NCI-H146 (cell line): ENCODE data around the gene RMC1.
"Not testable (repeated sequence)": the region's sequence is repeated elsewhere in the genome, so short reads cannot be mapped to it uniquely, and the experiment has no call there.

Experiments used
- DNase-seq: peaks from one replicate; lab custom pipeline; 2025; lab: John Stamatoyannopoulos, UW

Gene RMC1

DNA sequence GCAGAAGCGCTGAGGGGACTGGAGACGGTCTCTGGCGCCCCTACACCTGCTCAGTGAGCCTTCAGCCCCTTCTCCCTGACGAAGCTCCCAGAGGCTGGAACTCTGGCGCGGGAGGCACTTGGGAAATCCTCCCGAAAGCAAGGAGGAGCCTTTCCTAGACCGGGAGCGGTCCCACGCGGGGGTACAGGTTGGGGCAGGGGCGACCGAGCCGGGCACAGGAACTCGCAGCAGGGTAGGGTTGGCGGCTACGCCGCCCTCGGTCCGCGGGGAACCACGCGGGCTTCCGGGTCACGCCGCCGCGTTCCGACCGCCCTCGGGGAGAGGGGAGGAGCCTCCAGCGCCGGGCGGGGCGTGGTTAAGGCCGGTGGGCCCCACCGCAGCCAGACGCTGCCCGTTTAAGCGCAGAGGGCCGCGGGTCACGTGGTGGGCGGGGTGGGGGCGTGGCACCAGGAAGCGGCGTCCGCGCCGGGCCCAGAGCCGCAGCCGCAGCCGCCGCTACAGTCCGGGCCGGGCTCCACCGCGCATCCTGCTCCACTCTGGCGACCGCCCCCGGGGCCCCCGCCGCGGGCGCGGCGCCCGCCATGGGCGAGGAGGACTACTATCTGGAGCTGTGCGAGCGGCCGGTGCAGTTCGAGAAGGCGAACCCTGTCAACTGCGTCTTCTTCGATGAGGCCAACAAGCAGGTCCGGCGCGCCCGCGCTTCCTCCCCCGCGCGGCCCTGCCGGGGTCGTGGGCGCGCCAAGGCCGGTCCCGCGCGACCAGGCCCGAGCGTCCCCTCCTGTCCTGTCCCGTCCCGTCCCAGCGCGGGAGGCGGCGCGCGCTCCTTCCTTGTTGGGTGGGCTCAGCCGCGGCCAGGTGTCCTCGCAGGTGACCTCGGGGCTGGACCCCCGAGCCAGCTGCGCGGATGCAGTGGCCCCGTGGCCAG is at the start of gene RMC1:
Gene RMC1 (plus strand): TSS at position 474 of the 925 bp plus-strand sequence. CDS start 108 bp downstream, at position 582.
- peak; percentile 98 for DNase-seq

DNA sequence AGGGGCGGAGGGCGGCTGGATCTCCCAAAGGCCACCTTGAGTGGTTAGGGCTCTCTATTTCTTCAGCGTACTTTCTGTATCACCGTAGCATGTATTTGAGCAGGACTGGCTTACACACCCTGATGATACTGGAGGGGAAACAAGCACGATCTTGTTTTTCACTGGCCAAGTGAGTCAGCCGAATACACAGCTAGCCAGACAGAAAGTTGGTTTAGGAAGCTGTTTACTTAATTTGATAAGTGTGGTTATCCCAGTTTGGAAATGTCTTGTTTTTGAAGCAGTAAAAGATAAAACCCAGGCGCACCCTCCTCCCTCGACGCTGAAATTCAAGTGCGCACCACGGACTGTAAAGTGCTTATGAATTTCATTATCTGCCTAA is 49.6 kb upstream of the RMC1 start:
- no peak for DNase-seq

DNA sequence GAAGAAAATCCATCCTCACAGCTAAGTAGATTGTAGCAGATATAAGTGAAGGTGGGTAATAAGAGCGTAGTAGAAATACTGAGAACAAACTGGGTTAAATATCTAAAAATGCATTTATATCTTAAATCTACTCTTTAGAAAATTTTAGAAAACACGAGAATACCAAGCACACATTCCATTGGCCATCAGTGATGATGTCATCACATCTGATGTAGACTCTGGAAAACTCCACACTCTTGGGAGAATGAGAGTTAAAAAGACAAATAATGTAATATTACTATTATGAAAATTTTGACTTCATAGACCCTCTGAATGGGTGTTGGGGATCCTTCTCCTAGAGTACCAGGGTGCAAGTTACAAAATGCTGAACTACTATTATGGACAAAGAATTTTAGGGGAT is 46.5 kb upstream of the RMC1 start:
- no peak for DNase-seq

DNA sequence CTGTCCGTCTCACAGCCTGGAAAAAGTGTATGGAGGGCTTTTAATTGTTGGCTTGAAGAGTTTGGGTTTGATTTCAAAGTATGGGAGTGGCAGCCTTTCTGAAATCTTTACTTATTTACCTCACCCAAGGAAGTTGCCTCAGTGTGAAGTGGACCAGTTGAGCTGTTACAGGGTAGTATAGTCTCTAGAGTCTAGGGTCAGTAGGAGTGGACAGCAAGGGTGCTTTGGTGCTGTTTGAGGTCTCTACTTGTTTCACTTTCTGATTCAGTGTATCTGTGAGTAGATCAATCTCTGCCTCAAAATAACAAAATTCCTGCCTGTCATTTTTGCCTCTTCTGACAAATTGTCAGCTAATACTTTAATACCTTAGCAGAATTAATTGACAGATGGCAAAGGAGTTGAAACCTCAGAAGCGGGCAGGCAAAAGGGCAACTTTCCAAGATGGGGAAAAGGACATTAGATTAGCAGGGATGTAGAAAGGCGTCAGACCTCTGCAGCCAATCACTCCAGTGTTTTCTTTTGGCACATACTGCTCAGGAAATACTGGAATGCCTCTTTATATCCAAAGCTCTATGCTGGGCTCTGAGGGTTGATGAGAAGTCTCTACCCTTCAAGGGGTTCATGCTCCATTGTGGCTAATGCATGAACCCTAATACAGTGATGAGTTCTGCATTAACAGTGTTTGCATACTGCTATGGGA is 44.3 kb upstream of the RMC1 start:
- no peak for DNase-seq

DNA sequence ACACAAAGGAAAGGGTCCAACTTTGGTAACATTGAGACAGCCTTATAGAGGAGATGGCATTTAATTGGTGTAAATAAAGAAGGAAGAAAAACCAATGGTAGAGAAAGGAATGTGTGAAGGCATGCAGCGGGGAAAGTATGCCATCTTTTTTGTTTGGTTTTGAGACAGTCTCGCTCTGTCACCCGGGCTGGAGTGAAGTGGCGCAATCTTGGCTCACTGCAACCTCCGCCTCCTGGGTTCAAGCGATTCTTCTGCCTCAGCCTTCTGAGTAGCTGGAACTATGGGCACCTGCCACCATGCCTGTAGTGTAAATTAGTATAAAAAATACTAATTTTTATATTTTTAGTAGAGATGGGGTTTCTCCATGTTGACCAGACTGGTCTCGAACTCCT is 43.8 kb upstream of the RMC1 start:
- no peak for DNase-seq

DNA sequence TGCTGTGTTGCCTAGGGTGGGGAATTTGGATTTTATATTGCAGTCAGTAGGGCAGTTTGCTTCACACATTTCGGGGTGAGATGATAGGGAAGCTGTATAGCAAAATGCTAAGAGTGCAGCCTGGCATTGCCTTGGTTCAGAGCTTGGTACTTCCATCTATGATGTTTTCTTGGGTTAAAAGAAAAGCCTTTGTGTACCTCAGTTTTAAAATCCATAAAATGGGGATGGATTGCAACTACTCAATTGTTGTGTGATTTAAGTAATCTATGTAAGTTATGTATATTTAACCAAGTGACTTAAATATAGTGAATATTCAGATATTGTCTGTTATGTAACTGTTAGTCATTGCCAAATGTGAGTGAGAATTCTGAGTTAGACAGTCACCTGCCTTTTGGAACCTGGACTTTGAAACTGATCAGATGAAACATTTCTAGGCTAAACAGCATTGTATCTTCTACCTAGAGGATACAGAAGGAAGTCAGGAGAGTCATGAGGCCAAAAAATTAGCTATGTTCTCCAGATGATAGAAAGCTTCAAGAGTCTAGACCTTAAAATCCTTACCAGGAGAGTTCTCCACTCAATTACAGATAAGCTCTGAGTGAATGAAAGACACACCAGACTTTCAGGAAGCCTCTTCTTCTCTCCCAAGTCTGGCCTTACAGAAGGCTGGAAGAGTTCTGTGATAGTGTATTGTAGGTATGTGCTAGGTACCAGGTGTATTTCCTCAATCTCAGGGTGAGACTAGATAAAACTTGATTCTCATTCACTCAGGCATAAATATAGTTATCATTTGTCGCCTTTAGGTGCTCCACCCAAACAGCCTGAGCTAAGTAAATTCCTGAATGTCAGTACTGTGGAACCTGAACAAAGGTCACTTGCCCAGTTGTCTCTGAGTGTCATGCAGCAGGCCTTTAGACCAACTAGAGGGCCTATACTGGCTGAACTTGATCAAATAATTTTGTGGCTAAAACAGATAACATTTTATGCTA is 42.7 kb upstream of the RMC1 start:
- DNase-seq: no peak

DNA sequence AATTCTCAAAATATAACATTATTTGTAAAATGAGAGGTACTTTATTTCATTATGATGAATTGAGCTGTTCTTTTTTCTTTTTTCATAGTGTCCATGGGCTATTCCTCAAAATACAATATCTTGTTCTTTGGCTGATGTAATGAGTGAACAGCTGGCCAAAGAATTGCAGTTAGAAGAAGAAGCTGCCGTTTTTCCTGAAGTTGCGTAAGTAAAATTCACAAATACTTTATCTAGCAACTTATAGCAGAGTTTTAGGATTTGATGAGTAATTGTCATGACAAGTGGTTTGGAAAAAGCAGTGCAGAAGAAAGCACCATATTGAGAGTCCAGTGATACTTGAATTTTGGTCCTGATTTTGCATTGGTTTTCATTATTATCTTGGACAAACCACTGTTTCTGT is 40.4 kb upstream of the RMC1 start:
- DNase-seq: no peak

DNA sequence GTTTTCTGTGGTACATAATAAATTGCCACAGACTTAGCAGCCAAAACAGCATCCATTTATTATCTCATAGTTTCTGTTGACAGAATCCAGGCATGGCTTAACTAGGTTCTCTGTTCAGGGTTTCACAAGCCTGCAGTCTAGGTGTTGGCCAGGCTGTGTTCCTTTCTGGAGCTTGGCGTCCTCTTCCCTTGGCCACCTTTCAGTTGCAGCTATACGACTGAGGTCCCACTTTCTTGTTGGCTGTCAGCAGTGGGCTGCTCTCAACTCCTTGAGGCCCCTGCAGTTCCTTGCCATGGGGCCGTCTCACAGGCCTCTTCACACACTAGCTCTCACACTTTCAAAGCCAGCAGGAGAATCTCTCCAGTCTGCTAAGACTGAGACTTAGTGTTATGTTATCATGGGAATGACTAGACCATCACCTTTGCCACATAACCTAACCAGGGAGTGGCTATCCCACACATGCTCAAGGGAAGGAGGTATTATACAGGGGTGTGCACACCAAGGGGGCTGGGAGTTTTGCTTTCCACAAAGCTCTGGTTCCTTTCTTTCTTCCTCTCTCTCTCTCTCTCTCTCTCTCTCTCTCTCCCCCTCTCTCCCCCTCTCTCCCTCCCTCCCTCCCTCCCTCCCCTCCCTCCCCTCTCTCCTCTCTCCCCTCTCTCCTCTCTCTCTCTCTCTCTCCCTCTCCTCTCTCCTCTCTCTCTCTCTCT is 34.4 kb upstream of the RMC1 start:
- DNase-seq: no peak

DNA sequence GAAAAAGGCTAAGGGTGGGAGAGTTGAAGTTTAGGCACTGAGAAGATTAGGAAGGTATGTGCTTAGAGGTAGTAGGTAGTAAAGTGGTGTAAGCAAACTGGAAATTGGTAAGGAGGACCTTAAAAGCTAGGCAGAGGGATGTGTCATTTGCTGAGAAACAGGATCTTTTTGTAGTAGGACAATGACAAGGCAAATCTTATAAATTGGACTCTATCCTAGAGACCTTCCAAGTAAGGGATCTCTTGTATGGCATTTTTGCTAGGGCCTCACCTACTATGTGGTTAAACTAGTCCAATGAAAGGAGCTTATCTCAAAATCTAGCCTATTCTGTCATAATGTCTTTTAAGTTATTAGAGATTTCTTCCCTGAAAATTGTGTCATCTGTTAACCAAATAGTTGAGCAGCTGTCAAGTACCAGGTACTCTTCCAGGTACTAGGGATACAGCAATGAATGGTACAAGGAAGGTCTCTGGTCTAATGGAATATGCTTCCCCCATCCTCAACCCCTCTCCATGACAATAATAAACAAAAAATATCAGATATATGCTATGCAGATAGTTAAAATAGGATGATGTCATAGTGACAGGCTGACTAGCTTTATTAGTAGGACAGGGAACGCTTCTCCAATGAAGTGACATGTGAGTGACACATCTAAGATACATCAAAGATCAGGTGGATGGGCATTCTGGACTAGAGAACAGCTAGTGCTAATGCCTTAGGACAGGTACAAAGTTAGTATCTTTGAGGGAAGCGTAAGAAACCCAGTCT is 32.5 kb upstream of the RMC1 start:
- no peak for DNase-seq

DNA sequence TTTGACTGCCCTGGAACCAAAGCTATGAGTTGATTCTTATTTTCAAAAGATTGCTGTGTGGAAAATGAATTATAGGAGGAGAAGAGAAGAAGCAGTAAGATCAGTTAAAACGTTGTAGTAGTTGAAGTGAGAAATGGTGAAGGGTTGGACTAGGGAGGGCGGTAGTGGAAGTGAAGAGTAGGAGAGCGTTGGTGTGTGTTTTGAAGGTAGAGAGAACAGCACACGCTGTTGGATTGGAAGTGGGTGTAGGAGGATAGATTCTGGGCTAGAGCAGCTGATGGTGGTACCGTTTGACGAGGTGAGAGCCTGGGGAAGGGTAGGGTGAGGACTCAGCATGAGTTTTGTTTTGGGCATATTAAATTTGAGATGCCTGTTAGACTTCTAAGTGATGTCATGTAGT is 31.8 kb upstream of the RMC1 start:
- DNase-seq: no peak

DNA sequence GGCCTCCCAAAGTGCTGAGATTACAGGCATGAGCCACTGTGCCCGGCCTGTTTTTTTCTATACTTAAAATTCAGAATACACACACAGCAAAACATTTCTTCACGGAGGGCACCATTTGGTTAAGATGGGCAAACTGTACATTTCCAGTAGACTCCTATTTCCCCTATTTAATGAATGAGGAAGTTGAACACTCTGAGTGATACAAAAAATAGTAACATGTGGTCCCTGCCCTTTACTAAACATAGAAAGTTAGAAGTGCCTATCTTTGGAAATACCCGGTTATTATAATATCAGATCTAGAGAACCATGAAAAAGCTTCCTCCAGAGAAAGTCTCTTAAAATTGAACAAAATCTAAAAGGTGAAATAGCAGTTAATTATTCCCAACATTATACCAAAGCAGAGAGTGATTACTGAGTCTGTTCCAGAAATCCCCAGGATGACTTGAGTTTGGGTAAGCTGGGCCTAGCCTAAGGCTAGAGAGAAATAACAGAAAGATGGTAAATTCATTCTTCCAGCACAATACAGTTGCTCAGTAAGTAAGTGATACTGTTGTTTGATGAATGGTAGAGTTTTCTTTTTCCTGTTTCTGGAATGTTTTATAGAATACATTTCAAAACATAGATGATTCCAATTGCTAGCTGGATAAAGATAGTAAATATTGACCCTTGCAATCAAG is 23.3 kb upstream of the RMC1 start:
- DNase-seq: no peak

DNA sequence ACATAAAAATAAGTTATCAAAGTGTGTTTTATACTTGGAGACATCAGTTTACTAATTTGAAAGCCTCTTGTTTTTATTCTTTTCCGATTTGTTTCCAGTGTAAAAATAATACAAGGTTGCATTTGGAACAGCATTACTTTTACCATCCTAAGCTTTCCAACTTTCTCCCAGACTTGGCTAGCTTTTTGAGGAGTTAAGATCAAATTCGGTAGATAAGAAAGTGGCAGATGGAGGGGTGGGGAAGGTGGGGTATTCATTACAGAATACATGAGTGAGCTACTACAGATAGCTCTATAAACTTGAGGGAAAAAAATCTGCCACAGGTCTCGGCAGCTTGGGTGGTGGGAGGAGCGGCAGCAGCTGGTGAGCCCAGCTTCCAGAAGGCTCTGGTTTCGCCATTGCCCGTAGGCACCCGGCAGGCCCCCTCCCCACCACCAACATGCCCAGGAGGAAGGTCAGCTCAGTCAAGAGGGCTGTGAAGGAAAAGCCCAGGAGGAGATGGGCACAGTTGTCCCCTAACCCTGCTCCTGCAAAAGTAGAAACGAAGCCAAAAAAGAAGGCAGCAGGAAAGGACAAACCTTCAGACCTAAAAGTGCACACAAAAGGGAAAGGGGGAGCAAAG is 18.6 kb upstream of the RMC1 start:
- no peak for DNase-seq

DNA sequence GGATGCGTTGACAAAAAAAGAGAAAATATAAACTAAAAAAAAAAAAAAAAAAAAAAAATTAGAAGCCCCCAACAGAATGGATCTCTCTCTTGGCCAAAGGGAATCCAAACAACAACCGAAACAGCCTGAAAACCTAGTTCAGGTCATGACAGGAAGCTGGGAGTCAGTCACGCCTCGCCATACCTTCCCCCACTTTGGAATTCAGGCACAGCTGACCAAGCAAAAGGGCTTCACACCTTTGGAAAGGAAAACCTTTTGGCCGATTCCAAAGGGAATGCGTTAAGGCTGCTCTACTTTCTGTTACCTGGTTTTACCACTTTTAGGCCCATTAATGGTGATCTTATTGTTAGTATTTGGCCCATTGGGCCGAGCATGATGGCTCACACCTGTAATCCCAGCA is 17.9 kb upstream of the RMC1 start:
- DNase-seq: no peak

DNA sequence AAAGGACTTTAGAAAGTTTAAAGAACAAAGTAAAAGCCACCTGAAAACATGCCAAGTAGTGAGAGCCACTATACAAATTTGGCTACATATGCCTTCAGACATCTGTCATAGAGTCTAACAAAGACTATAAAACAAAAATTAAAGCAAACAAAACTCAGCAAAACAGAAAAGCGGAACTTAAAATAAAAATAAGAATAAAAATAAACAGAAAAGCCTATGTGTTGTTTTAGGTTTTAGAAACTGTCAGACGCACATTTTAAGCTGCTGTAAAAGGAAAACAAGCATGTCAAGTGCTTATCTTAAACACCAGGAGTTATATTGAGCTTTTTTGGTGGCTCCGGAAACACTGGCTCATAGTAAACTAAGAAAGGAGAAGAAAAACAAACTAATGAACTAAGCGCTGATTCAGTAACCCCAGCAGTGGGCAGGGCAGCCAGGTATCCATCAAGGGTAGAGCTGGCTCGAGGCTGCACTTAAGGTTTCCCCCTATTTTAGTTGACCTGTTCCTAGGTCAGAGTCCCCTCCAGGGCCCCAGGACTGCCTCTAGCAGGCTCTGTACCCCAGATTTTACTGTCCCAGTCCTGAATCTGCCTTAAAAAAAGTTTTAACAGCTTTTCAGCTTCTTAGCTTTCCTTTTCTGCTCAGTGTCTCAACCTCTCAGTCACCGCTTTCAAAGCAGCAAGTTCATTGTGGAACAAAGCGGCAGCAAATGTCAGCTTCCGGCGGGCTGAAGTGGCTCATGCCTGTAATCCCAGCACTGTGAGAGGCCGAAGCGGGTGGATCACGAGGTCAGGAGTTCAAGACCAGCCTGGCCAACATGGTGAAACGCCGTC is 15.4 kb upstream of the RMC1 start:
- DNase-seq: no peak

DNA sequence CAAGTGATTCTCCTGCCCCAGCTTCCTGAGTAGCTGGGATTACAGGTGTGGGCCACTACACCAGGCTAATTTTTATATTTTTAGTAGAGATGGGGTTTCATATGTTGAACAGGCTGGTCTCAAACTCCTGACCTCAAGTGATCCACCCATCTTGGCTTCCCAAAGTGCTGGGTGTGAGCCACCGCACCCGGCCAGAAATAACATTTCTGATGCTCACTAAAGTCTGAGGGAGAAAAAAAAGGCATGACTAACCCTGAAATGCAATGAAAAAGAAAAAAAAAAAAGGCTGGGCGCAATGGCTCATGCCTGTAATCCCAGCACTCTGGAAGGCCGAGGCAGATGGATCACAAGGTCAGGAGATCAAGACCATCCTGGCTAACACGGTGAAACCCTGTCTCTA is 13.7 kb upstream of the RMC1 start:
- DNase-seq: not testable (repeated sequence)

DNA sequence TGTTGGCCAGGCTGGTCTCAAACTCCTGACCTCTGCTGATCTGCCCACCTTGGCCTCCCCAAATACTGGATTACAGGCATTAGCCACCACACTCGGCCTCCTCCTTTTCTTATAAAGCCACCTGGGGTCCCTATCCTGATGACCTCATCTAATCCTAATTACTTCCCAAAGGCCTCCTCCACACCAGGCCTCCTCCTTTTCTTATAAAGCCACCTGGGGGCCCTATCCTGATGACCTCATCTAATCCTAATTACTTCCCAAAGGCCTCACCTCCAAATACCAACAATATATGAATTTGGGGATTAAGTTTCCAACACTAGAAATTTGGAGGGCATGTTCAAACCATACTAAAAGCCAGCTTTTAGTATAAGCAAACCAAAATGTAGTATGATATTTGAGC is 9.7 kb upstream of the RMC1 start:
- peak; percentile 54 for DNase-seq

DNA sequence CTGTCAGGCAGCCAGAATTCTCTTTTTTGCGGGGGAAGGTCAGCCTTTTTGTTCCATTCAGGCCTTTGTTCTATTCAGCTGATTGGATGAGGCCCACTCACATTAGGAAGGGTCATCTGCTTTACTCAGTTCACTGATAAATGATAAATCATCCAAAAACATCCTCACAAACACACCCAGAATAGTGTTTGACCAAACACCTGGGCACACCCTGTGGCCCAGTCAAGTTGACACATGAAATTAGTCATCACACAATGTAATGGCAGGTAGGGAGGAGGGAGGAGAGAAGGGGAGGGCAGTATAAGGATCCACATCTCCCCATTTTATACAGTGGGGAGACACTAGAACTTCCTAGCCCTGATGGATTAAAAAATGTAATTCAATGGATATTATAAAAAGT is 8.3 kb upstream of the RMC1 start:
- peak; percentile 71 for DNase-seq

DNA sequence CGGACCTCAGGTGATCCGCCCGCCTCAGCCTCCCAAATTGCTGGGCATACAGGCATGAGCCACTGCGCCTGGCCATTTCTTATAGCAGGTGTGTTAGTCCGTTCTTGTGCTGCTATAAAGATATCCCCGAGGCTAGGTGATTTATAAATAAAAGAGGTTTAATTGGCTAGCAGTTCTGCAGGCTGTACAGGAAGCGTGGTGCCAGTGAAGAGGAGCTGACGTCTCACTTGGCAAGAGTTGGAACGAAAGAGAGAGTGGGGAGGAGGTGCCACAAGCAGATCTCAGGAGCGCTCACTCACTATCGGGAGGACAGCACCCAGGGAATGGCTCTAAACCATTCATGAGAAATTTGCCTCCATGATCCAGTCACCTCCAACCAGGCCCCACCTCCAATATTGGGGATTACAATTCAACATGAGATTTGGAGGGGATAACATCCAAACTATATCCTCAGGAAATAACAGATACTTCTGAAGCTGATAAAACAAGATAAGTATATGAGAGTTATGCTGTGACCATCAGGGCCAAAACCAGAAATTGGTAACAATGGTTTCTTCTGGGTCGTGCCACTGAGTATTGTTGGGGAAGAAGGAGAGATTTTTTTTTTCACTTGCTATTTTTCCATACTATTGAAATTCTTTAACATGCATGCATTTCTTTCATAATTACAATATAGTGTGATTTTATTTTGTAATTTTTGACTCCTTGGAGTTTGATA is 7.4 kb upstream of the RMC1 start:
- DNase-seq: peak; percentile 51
